ENCODE data around the gene SPECC1L.

The SPECC1L gene

GRCh38 chr22:24414523-24414922, 143.9 kb downstream of the SPECC1L start:
- TF ChIP-seq, protein P1, sequence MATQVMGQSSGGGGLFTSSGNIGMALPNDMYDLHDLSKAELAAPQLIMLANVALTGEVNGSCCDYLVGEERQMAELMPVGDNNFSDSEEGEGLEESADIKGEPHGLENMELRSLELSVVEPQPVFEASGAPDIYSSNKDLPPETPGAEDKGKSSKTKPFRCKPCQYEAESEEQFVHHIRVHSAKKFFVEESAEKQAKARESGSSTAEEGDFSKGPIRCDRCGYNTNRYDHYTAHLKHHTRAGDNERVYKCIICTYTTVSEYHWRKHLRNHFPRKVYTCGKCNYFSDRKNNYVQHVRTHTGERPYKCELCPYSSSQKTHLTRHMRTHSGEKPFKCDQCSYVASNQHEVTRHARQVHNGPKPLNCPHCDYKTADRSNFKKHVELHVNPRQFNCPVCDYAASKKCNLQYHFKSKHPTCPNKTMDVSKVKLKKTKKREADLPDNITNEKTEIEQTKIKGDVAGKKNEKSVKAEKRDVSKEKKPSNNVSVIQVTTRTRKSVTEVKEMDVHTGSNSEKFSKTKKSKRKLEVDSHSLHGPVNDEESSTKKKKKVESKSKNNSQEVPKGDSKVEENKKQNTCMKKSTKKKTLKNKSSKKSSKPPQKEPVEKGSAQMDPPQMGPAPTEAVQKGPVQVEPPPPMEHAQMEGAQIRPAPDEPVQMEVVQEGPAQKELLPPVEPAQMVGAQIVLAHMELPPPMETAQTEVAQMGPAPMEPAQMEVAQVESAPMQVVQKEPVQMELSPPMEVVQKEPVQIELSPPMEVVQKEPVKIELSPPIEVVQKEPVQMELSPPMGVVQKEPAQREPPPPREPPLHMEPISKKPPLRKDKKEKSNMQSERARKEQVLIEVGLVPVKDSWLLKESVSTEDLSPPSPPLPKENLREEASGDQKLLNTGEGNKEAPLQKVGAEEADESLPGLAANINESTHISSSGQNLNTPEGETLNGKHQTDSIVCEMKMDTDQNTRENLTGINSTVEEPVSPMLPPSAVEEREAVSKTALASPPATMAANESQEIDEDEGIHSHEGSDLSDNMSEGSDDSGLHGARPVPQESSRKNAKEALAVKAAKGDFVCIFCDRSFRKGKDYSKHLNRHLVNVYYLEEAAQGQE (IDR thresholded peaks at IDR 0.05; ENCODE audit: insufficient read depth in 1 of 2, low read depth in 2 of 2, low read length in 2 of 2), result no peak
- TF ChIP-seq SIN3A (IDR thresholded peaks at IDR 0.05; ENCODE audit: borderline replicate concordance, insufficient read depth, low read length) (no peak), TAF1 (IDR thresholded peaks at IDR 0.05; ENCODE audit: borderline replicate concordance, insufficient read depth, low read length) (no peak), FOXP2 (optimal IDR thresholded peaks at IDR 0.05; ENCODE audit: borderline replicate concordance, extremely low read depth, extremely low read length, insufficient read depth) (no peak), POLR2AphosphoS5 (IDR thresholded peaks at IDR 0.05; ENCODE audit: low read depth, low read length) (no peak)

DNA sequence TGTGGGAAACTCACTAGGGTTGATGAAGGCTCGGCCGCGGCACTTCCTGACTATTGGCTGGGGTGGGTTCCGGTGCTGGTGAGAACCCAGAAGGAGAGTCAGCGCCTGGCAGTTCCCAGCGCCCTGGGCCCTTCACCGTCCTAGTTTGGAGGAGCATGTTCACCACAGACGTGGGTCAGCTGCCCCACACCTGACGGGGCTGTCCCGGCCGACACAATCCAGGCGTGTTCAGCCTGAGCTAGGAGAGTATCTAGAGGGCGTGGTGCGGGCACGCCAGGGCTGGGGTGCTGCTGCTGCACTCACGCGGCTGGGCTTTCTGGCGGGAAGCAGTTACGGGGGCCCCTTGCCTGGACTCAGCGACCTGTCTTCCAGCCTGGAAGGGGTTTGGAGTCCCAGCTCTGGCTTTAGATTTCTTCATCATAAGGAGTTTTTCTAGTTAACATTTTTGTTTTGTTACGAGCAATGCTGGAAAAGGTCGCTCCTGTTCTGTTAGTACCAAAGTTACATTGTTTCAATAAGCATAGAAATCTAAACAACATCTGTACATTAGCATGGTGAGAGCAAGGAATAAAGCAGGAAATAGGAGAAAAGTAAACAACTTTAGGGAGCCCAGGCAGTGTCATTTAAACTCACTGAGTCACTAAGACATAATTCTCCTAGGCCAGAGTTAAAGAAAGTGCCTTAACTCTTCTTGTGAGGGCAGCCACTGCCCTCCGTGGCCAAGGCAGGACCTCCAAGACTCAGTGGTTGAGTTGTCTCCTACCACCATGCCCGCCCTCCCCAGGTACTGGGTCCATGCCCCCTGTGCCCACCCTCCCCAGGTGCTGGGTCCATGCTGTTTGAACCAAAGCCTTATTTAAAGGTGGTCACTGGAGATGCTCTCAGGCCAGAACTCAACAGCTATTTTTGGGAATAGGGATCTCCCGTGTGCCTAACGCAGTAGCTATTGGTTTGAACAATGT, 144.6 kb downstream of the SPECC1L start:
- no peak for TF ChIP-seq SIN3A (IDR thresholded peaks at IDR 0.05; ENCODE audit: borderline replicate concordance, insufficient read depth, low read length)
- no peak for TF ChIP-seq FOXP2 (optimal IDR thresholded peaks at IDR 0.05; ENCODE audit: borderline replicate concordance, extremely low read depth, extremely low read length, insufficient read depth)
- TF ChIP-seq TAF1 (IDR thresholded peaks at IDR 0.05; ENCODE audit: borderline replicate concordance, insufficient read depth, low read length), result no peak
- TF ChIP-seq, protein P1 (IDR thresholded peaks at IDR 0.05; ENCODE audit: insufficient read depth in 1 of 2, low read depth in 2 of 2, low read length in 2 of 2), result no peak
- no peak for TF ChIP-seq POLR2AphosphoS5 (IDR thresholded peaks at IDR 0.05; ENCODE audit: low read depth, low read length)

DNA sequence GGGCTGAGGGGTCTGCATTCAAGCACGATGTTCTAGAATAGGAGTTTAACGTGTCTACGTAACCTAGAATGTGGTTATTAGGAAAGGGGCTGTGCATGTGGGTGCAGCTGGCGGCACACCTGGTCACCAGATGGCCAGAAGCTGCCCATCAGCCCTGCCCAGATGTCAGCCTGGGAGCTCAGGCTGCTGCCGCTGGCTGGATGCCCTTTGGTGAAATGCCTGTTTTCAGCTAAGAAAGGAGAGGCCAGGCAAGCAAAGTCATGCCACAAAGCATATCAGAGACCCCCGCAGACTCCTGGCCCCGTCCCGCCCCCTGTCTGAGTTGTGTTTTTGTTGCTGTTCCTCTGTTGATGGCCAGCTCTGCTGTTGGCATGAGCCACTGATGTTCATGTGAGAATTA, 145.5 kb downstream of the SPECC1L start:
- TF ChIP-seq, protein P1 (IDR thresholded peaks at IDR 0.05; ENCODE audit: insufficient read depth in 1 of 2, low read depth in 2 of 2, low read length in 2 of 2), result no peak
- no peak for TF ChIP-seq TAF1 (IDR thresholded peaks at IDR 0.05; ENCODE audit: borderline replicate concordance, insufficient read depth, low read length)
- no peak for TF ChIP-seq FOXP2 (optimal IDR thresholded peaks at IDR 0.05; ENCODE audit: borderline replicate concordance, extremely low read depth, extremely low read length, insufficient read depth)
- no peak for TF ChIP-seq SIN3A (IDR thresholded peaks at IDR 0.05; ENCODE audit: borderline replicate concordance, insufficient read depth, low read length)
- TF ChIP-seq POLR2AphosphoS5 (IDR thresholded peaks at IDR 0.05; ENCODE audit: low read depth, low read length), result no peak

DNA sequence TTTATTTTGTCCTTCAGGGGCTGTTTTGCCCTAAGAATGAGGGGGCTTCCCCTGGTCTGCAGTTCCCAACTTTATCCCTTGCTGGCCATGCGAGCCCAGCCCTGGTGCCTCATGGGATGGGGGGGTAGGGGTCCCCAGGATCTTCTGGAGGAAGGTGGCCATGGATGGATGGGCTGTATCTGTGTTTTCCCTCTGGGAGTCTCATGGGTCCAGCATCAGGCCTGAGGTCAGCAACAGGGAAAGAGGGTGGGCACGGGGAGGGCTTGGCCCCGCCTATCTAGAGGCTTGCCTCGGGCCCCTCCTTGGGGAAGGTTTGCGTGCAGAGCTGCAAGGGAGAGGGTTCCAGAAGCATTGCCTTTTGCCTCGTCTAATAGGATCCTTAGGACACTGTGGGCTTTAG, 146.0 kb downstream of the SPECC1L start:
- TF ChIP-seq SIN3A (IDR thresholded peaks at IDR 0.05; ENCODE audit: borderline replicate concordance, insufficient read depth, low read length) (no peak), POLR2AphosphoS5 (IDR thresholded peaks at IDR 0.05; ENCODE audit: low read depth, low read length) (no peak), TAF1 (IDR thresholded peaks at IDR 0.05; ENCODE audit: borderline replicate concordance, insufficient read depth, low read length) (no peak), FOXP2 (optimal IDR thresholded peaks at IDR 0.05; ENCODE audit: borderline replicate concordance, extremely low read depth, extremely low read length, insufficient read depth) (no peak)
- TF ChIP-seq, protein P1 (IDR thresholded peaks at IDR 0.05; ENCODE audit: insufficient read depth in 1 of 2, low read depth in 2 of 2, low read length in 2 of 2), result no peak
